8988T (cell line): ENCODE data around the gene CA12.
"Not testable (repeated sequence)": the region's sequence is repeated elsewhere in the genome, so short reads cannot be mapped to it uniquely, and the experiment has no call there.

Experiments
- DNase-seq: peaks from one replicate; pipeline ENCODE4 v3.0.0; 2011

Gene CA12

DNA sequence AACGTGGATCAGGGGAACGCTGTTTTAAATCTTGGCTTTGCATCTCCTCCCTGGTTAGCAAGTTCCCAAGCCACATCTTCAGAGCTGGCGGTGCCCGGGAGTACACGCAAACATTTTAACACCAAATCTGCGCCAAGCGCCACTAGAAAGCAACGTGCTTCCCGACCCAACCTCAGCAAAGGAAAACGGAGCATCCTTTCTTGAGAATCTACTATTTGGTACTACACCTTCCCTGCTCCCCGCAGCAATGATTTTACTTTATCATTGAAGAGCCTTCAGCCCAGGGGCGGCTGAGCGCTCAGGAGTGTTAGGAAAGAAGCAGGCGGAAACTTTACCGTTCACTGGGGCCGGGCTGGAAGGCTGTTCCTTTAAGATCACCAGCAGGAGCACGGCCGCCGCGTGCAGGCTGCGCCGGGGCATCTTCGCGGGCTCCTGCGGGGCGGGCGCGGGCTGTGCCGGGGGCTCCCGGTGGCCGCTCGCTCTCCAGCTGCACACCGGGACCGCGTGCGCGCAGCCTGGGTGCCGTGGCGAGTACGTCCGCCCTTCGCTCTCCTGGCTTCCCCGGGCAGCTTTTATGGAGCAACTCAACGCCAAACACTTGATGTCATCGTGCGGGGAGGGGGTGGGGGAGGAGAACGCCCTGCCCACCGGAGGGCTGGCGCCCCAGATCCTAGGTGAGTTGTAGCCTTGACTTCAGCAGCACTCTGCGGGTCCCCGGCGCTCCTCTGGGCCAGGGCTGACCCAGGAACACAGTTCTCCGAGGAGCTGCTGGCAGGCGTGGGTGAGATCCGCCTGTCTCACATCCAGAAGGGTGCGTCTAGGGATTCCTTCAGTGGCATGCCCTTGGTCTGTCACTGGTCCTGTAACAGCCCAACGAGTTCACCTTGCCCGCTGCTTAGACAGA is at the start of gene CA12:
Gene CA12 (minus strand): TSS at position 546 of the 904 bp plus-strand sequence. CDS start 126 bp downstream, at position 420.
- DNase-seq, result peak; percentile 29

DNA sequence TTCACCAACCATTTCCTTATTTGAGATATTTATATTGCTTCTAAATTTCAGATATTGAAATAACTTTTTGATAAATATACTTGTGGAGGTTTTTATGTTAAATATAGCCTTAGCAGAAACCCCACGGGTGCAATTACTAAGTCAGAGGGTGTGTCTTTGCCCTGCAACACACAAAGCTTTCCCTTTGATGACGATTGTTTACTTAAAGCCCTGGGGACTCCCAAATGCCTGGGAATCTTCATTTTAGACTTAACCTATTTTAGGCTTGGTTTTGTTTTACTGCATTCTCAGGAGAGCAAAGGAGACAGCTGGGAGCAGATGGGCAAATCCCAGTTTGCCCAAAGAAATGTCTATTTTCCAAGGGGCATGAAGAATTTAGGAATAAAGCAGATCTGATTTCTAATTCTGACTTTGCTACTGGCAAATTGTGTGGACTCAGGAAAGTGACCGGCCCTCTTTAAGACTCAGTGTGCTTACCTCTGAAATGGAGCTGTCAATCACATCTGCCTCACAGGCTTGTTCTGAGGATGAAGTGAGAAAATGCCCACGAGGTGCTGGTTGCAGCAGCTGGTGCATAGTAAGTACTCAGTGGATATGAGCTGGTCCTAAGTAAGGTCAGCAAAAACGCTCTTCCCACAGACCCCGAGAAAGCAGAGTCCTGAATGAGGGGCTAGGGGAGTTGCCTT is 49.3 kb upstream of the CA12 start:
- no peak for DNase-seq

DNA sequence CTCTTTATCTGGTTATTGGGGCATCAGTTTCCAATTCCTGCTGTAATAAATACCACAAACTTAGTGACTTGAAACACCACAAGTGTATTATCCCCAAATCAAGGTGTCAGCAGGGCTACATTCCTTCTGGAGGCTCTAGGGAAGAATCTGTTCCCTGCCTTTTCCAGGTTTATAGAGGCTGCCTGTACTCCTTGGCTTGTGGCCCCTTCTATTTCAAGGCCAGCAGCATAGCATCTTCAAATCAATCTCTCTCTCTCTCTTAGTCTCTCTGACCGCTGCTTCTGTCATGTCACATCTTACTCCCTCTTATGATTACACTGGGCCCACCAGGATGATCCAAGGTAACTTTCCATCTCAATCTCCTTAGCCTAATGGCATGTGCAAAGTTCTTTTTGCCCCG is 44.9 kb upstream of the CA12 start:
- DNase-seq, result no peak

DNA sequence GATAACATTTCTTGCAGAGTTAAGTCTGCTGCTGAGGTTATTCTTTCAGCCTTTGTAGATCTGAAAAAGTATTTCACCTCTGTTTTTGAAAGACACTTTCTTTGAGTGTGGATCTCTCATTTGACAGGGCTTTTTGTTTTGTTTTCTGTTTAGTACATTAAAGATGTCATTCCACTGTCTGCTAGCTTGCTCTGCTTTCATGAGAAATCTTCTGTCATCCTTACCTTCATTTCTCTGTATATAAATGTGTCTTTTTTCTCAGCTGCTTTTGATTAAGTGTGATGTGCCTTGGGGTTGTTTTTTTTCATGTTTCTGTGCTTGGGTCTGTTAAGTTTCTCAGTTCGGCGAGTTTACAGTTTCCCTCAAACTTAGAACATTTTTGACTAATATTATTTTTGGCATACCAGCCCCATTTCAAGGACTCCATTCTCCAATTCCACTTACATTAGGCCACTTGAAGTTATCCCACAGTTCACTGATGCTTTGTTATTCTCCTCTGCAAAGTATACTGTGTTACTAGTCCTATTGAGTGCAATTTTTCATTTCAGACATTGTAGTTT is 43.9 kb upstream of the CA12 start:
- no peak for DNase-seq

DNA sequence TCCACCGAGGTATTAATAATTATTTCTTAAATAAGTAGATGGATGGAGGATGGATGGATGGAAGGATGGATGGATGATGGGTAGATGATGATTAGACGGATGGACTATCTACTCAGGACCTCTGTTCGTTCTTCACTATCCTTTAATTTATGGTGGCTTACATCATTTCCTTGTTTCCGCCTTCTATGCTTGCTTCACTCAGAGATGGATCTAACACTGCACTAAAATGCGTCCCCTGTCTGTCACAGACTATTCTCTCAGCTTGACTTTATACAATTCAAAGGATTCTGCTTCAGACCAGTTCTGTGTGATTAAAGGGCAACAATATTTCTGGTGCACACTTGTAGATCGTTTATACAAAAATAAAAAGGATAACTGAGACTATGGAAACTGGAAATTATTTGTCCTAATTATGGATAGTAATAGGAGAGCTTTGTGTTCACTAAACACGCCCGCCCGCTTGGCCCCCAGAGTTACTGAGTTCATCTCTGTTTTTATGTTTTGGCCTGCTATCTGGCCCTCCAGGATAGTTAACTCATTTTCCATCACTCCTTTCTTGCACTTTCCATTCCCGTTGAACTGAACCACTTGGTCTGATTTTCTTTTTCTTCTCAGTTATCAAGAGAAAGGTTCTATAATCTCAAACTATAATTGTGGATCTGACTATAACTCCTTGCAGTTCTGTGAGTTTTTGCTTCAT is 41.4 kb upstream of the CA12 start:
- DNase-seq, result no peak

DNA sequence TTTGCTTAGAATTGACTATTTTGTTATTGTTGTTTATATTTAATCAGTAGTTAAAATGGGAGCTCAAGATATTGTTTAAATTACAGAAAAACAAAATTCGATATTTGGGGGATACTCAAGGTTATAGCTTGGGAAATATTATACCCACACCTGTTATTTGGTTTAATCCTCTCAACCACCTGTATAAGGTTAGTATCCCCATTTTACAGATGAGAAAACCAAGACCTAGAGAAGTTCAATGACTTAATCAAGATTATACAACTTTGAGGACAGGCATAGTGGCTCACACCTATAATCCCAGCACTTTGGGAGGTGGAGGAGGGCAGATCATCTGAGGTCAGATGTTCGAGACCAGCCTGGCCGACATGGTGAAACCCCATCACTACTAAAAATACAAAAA is 39.8 kb upstream of the CA12 start:
- no peak for DNase-seq

DNA sequence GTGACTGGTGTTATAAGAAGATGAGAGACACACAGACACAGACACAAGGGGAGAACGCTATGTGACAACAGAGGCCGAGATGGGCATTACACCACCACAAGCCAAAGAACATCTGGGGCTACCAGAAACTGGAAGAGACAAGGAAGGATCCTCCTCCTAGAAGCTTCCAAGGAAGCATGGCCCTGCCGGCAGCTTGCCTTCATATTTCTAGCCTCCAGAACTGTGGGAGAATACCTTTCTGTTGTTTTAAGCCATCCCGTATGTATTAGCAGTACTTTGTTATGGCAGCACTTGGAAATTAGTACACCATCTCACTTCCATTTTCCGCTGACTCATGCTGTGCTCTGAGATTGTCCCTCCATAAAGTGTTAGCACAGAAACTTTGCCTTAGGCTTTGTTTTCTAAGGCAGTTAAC is 38.7 kb upstream of the CA12 start:
- DNase-seq, result no peak

DNA sequence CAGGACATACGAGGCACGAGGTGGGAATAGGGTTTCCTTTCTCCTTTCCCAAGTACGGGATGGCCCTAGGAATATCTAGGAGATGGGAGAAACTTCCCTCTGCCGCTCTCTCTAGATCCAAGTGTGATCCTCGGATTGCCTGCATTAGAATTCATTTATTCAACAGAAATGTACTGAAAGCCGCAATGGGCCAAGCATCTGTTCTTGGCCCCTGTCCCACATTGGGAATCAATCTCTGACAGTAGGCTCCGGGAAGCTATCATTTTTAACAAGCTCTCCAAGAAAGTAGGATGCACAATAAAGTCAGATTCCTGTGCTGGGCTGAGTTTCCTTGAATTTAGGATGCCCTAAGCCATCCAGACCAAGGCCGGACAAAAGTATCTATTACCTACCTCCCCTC is 37.2 kb upstream of the CA12 start:
- DNase-seq, result no peak

DNA sequence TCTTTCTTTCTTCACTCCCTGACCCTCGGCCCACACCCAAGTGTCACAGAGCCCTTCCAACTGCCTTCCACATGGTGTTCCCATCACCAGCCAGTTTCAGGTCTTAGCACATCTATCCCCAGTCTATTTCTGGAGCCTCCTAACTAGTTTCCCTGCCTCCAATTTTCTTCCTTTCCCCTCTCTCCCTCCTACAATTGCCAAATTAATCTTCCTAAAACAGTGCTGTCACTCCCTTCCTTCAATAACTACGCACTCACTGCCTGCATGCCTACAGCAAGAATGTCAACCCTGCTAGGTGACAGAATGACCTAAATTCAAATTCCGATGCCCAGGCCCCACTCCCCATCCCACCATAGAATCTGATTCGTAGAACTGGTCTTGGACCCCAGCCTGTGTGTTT is 36.1 kb upstream of the CA12 start:
- no peak for DNase-seq

DNA sequence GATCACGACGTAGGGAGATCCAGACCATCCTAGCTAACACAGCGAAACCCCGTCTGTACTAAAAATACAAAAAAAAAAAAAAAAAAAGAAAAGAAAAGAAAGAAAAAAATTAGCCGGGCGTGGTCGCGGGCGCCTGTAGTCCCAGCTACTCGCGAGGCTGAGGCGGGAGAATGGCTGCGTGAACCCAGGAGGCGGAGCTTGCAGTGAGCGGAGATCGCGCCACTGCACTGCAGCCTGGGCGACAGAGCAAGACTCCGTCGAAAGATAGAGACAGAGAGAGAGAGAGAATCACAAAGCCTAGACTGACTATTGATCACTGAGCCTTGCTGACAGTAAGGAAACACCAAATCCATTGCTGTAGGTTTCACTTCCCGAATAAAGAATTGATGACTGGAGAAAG is 35.6 kb upstream of the CA12 start:
- DNase-seq, result not testable (repeated sequence)

DNA sequence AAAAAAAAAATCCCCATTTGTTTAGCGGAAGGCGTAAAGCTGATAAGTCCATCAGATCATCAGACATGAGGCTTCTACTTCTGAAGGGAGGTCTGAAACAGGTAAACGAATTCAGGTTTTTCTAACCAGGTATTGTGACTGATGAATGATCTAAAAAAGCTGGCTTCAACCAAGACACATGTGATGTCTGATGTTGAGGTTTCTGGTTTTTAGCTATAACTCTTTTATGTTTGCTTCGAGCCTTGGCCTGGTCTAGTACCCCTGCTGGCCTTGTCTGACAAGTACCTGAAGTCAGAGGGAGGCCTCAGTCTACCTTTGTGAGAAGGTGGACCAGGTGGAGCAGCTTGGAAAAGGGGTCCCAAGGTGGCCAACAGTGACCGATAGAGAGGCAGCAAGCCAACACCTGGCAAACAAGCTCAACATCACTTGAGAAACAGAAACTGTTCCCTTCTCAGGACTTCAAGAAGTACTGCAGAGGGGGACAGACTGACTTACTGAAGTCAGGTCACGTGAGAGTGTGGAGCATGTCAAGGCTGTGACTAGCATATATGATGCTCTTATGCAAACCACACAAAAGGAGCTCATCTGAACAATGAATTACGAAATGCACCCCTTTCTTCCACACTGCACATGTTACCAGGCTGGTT is 33.0 kb upstream of the CA12 start:
- no peak for DNase-seq

DNA sequence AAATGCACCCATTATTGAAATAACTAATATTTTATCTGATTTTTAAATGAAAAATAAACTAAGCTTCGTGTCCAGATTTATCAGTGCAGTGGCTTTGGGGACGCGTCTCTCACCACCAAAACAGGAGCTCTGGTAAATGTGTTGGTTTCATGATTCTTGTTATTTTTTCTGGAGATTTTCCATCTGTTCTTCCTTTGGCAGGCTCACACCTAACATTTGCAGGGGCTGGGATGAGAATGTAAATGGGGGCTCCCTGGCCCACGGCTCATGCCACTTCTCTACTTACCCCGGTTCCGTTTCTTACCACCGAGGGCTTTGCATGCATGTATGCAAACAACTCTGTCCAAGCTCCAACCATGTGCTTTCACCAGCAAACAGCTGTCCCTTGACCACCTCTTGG is 30.9 kb upstream of the CA12 start:
- no peak for DNase-seq

DNA sequence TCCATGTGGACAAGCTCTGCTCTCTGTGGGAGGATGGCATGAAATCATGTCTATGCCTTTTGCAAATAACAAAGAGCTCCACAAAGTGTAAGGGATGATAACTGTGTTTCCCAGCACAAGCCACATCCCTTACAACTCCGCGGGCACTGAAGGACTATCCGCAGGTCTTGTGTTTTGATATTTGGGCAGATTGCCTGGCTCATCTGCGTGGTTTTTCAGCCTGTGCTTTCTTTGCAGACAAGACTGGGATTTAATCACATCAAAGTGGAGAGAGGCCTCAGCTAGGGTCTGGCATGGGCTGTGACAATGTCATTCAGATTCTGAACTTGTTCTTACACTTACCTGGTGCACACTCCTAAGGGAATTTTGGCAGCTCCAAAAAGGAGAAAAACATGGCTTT is 30.2 kb upstream of the CA12 start:
- no peak for DNase-seq

DNA sequence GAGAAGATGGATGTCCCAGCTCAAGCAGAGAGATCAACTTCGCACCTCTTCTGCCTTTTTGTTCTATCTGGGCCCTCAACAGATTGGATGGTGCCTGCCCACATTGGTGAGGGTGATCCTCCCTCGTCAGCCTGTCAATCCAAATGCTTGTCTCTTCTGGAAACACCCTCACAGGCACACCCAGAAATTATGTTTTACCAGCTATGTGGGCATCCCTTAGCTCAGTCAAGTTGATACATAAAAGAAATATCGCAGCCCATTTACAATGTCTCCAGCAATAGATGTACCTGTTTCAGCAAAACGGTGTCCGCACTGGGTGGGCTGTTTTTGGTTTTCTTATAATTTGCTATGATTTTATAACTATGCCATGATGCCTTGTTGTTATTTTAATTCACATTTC is 27.5 kb upstream of the CA12 start:
- DNase-seq, result no peak

DNA sequence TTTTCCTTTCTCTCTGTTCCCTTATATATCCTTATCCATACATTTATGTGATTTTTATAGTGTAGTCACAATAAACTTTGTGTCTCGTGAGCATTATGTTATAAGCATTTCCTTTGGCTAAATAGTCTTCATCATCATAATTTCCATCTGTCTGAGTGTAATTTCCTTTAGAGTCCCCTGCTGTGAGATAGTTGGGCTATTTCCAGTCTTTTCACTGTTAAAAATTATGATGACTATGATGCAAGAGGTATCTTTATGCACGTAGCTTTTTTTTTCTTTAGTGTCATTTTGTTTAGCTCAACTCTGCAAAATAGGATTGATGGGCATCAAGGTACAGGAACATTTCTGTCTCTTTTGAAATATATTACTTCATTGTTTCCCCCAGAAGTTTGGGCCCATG is 26.9 kb upstream of the CA12 start:
- no peak for DNase-seq

DNA sequence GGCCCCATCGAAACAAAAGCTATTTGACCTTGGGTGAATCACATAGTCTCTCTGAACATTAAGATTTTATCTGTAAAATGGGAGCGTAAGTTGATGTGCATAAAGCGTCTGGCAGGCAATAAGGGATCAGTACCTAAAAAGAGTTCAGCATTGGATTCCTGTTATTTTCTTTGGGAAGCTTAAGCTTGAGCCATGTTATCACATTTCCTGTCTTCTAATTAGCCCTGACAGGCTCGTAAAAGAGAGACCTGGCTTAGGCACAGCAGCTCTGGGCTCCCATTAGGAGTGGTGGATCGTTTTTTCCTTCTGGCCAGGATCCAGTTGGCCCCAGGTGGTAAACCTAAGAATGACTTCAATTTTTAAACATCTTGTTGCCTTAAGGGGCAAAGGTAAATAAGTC is 26.0 kb upstream of the CA12 start:
- DNase-seq, result no peak

DNA sequence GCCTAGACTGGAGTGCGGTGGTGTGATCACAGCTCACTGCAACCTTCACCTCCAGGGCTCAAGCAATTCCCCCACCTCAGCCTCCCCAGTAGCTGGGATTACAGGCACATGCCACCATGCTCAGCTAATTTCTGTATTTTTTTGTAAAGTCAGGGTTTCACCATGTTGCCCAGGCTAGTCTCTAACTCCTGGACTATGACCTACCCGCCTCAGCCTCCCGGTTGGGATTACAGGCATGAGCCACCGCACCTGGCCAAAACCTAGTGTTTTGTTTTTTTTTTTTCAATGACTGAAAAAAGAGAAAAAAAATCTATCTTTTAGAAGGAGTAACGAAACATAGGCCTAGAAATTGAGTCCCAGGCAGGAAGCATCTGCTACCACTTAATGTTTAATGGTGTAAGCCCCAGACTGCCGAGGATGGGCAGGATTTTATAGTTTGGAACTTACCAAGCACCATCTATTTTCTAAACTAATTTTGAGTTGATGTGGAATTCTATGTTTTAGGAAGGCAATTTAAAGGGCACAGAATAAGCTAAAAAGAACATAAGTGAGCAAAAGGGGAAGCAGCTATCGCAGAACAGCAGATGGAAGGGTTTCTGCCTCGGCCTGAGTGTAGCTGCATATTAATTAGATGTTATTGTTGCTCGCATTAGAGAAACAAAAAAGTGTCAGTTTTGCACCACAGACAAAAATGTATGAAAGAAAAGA is 24.2 kb upstream of the CA12 start:
- DNase-seq, result no peak

DNA sequence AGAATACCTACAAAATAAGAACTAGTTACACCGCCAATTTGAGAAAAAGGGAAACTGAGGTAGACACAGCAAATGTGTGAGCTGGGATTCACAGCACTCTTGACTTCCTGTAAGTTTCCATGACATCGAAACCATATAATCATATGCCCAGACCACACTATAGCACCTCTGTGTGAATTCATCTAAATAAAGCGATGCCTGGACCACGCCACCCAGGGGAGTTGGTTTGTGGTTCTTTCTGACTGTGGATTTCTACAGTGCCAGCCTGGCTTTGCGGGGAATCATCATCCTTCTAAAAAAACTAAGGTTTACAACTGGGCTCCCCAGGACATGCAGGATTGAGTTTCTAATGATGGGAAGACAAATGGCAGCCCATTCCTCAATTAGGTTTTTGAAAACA is 23.5 kb upstream of the CA12 start:
- DNase-seq, result no peak

DNA sequence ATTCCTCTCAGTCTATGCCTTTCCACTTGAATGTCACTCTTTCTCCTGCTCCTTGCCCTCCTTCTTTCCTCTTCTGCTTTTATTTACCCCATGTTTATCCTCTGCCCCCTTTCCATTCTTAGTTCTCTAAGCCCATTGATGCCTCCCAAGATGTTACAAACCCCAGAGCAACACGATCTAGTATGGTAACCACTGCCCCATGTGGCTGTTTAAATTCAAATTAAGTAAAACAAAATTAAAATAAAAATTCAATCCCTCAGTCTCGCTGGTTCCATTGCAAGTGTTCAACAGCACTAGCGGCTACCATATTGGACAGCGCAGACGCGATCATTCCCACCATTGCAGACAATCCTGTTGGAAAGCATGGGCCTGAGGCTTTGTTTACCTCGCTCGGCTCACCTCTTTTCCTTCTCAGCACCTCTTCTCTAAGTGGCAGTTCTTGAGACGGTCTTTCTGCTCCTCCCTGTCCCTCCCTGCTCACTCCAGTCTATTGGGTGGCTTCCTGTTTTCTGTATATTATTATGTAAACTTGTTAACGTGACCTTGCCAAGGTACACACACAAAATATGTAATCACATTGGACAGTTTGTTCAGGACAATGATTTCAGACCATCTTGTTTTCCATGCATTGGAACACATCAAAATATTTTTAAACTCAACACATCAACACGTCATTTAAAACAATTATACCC is 21.8 kb upstream of the CA12 start:
- DNase-seq, result no peak

DNA sequence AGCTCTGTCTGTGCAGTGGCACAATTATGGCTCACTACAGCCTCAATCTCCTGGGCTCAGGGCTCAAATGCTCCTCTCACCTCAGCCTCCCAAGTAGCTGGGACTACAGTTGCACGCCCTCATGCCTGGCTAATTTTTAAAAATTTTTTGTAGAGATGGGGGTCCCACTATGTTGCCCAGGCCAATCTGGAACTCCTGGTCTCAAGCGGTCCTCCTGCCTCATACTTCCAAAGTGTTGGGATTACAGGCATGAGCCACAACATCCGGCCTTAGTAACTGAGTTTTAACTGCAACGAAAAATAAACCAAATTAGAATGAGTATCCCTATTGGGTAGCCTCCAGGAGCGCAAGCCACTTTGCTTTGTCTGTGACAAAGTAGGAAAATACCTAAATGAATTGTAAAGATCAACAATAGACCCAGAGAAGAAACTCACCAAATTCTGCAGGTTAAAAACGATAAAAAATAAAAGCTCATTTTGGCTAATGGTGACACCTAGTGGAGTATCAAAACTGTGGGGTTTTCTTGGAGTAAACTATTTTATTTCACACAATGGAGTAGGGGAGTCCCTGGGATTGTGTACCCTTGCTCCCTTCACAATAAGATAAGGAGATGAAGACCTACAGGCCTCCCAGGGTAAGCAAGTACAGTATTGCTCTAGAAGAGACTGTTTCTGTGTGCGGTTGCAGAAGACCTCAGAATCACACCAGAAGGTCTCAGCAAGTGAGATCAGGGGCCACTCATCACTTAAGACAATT is 21.0 kb upstream of the CA12 start:
- DNase-seq, result no peak
